ENCODE results near the gene SKAP1. TPM values are rescaled to one million over a fixed set of nuclear protein-coding genes. Genes with fewer than 3 reads are reported as not detected.
A peak's percentile ranks its signal among the peaks of the same experiment; 100 is the strongest.

SKAP1 gene
- total RNA-seq, result 1 to 10 TPM; 1.1 to 1.7 (median 1.2) TPM

DNA sequence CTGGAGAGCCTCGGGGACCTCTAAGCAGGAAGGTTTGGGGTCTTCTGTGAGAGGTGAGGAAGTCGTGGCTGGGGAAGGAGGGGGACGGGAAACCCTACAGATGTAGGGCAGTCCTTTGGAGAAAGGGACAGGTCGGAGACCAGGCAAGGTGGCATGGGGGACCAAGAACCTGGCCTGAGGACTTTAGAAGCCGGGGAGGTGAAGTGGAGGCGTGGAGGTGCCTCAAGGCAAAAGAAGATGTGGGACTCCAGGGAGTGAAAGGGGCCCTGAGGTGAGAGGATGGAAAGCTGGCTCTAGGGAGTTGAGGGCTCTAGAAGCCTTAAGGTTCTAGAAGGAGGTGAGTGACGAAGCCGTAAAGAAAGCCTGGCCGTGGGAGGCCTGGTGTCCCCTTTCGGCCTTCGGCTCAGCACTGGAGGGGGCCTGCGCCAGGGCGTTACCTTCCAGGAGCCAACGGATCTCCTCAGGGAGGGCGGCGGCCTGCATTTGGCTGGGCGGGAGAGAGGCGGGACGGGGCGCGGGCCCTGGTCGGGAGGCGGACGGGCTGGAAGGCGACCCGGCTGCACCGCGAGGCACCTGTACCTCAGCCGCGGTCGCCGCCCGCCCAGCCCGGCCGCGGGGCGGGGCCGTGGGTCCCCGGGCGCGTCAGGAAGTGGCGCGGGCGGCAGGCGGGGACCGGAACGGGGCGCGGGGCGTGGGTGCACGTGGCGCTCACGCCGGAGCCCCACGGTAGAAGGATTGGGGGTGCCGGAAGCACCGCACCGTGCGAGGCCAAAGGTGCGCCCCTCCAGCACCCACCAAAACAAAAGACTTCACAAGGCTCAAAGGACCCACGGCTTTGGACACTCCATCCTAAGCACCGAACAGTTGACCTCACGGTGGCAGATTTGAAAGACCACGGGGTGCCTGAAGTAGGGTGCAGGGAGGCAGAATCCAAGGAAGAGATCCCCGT lies at the start of gene SKAP1:
SKAP1 (minus strand) TSS at position 577 of the 949 bp plus-strand sequence.
- Histone ChIP-seq H3K36me3 (no peaks in the 10 kb centered on the region), H3K9me3 (no peaks in the 10 kb centered on the region), H3K27me3 (peaks cover 0 to 70% (median 18%) of the 10 kb centered on the region in 4 donors), H3K4me1 (peaks cover 0 to 8% (median 6%) of the 10 kb centered on the region in 4 donors), H3K4me3 (peak within 1 kb of the TSS; percentile 27 to 46 (median 31)), H3K27ac (replicated peaks in 1 of 4) (no peak within 1 kb of the TSS)
- DNase-seq (ENCODE audit: extremely low spot score), result no peak
- intact Hi-C loops (cut with DNase I), result no loop called here
- 25% methylated on average over 39 of the region's 65 CpGs for WGBS
- TF ChIP-seq EP300 (IDR thresholded peaks at IDR 0.05), result no peak
- no peak for TF ChIP-seq POLR2AphosphoS5 (IDR thresholded peaks at IDR 0.05)
- TF ChIP-seq, protein P1, sequence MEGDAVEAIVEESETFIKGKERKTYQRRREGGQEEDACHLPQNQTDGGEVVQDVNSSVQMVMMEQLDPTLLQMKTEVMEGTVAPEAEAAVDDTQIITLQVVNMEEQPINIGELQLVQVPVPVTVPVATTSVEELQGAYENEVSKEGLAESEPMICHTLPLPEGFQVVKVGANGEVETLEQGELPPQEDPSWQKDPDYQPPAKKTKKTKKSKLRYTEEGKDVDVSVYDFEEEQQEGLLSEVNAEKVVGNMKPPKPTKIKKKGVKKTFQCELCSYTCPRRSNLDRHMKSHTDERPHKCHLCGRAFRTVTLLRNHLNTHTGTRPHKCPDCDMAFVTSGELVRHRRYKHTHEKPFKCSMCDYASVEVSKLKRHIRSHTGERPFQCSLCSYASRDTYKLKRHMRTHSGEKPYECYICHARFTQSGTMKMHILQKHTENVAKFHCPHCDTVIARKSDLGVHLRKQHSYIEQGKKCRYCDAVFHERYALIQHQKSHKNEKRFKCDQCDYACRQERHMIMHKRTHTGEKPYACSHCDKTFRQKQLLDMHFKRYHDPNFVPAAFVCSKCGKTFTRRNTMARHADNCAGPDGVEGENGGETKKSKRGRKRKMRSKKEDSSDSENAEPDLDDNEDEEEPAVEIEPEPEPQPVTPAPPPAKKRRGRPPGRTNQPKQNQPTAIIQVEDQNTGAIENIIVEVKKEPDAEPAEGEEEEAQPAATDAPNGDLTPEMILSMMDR (IDR thresholded peaks at IDR 0.05), result no peak
- no peak for TF ChIP-seq POLR2A (IDR thresholded peaks at IDR 0.05; ENCODE audit: low read depth)

DNA sequence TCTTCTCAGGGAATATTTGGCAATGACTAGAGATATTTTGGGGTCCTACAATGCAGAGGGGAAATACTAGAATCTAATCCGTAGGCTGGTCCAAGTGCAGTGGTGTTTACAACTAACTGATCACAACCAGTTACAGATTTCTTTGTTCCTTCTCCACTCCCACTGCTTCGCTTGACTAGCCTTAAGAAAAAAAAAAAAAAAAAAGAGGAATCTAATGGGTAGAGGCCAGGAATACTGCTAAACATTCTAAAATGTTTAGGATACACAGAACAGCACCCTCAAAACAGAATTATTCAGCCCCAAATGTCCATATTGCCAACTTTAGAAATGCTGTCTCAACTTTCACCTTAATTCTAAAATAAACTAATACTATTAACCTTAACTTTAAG lies 49.0 kb upstream of the SKAP1 start:
- no peak for DNase-seq (ENCODE audit: extremely low spot score)
- TF ChIP-seq, protein P1 (IDR thresholded peaks at IDR 0.05), result no peak
- TF ChIP-seq EP300 (IDR thresholded peaks at IDR 0.05) (no peak), POLR2A (IDR thresholded peaks at IDR 0.05; ENCODE audit: low read depth) (no peak), POLR2AphosphoS5 (IDR thresholded peaks at IDR 0.05) (no peak)
- Histone ChIP-seq H3K36me3 (no peaks in the 10 kb centered on the region), H3K27me3 (peaks cover 0 to 28% (median 0%) of the 10 kb centered on the region in 4 donors), H3K4me1 (peaks cover 0 to 8% (median 7%) of the 10 kb centered on the region in 4 donors), H3K4me3 (no peak overlapping the region), H3K9me3 (no peaks in the 10 kb centered on the region), H3K27ac (replicated peaks in 1 of 4) (no peak overlapping the region)
- WGBS, result 70% methylated on average over 2 of the region's 2 CpGs
- intact Hi-C loops (cut with DNase I), result no loop called here

DNA sequence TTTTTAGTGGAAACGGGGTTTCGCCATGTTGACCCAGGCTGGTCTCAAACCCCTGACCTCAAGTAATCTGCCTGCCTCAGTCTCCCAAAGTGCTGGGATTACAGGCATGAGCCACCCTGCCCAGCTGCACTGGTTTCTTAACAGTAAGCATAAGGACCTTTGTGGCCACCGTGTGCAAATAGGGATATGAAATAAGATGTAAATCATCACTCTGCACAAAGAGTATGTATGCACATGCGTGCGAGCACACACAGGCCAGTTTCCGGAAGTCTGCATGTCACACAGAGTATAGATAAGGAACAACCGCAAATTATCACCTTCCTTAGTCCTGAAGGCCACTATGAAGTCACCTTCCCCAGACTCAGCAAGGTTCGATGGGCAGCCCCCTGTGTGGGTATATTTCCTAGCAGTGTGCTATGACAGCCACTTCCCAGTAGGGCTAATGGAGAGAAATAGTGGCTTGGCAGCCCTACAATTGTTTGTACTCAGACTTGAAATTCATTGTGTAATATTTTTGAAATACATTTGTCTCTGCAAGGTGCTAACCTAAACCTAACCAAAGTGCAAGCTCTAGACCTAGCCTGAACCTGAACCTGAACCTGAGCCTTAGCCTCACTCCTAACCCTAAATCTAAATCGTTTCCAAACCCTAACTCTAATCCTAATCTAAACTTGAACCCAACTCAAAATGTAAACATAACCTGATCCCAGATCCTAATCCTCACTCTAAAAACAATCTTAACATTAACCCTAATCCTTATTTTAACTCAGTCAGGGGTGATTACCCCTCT lies 48.4 kb upstream of the SKAP1 start:
- TF ChIP-seq, protein P1 (IDR thresholded peaks at IDR 0.05), result no peak
- TF ChIP-seq POLR2AphosphoS5 (IDR thresholded peaks at IDR 0.05), result no peak
- no peak for TF ChIP-seq EP300 (IDR thresholded peaks at IDR 0.05)
- TF ChIP-seq POLR2A (IDR thresholded peaks at IDR 0.05; ENCODE audit: low read depth), result no peak
- no peak overlapping the region for H3K27ac ChIP-seq (replicated peaks in 1 of 4)
- peaks cover 0 to 32% (median 0%) of the 10 kb centered on the region in 4 donors for H3K27me3 ChIP-seq
- no peaks in the 10 kb centered on the region for H3K36me3 ChIP-seq
- peaks cover 0 to 2% (median 1%) of the 10 kb centered on the region in 4 donors for H3K4me1 ChIP-seq
- WGBS, result 62% methylated on average over 9 of the region's 9 CpGs
- no peaks in the 10 kb centered on the region for H3K9me3 ChIP-seq
- H3K4me3 ChIP-seq, result no peak overlapping the region
- no peak for DNase-seq (ENCODE audit: extremely low spot score)
- intact Hi-C loops (cut with DNase I), result no loop called here

DNA sequence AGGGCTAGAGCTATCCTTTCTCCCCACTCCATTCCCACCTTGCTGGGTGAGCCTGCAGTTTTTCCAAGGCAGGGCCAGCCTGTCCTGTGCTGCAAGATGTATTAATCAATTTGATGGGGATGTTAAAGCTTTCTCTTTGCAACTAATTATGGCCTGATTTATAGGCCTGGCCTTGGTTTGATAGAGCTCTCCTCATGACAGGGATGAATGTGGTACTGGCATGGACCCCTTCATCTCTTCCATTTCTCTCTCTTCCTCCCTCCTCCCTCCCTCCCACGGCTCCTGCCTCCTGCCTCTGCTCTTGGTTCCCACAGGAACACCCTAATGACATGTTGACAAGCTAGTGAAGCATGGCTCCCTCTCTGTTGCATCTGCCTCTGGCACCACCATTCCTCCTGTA lies 47.2 kb upstream of the SKAP1 start:
- no peak overlapping the region for H3K4me3 ChIP-seq
- TF ChIP-seq, protein P1 (IDR thresholded peaks at IDR 0.05), result no peak
- 53% methylated on average over 1 of the region's 1 CpG for WGBS
- intact Hi-C loops (cut with DNase I), result no loop called here
- DNase-seq (ENCODE audit: extremely low spot score), result no peak
- no peaks in the 10 kb centered on the region for H3K36me3 ChIP-seq
- H3K9me3 ChIP-seq, result no peaks in the 10 kb centered on the region
- H3K4me1 ChIP-seq, result no peaks in the 10 kb centered on the region
- peaks cover 0 to 44% (median 0%) of the 10 kb centered on the region in 4 donors for H3K27me3 ChIP-seq
- H3K27ac ChIP-seq (replicated peaks in 1 of 4), result no peak overlapping the region

All from esophagus muscularis mucosa (tissue), 4 donors.